Activated CD8-positive, alpha-beta memory T cell treated with anti-CD3 and anti-CD28 coated beads for 48 hours (primary cell): ENCODE results near the gene RFPL2.

Source experiments
- DNase-seq, 3 experiments: peaks; one replicate each; pipeline ENCODE4 v3.0.0-alpha.2; 2020; ENCODE audit warnings: low read depth in 2 of 3, low spot score in 2 of 3

The RFPL2 gene

GRCh38 chr22:32204856-32205722, at the start of gene RFPL2:
RFPL2 (minus strand) TSS chr22:32205073; CDS start chr22:32202451, 2,622 bp downstream.
- no peak for DNase-seq

- no peak for DNase-seq
These were observed 44.4 kb upstream of the RFPL2 start for GRCh38 chr22:32249231-32249630.

- no peak for DNase-seq
These were observed 43.4 kb upstream of the RFPL2 start for GRCh38 chr22:32248276-32248675.

GRCh38 chr22:32246166-32246565, 41.3 kb upstream of the RFPL2 start:
- DNase-seq, result no peak

GRCh38 chr22:32245042-32245441, 40.2 kb upstream of the RFPL2 start:
- no peak for DNase-seq

GRCh38 chr22:32244547-32244946, 39.7 kb upstream of the RFPL2 start:
- DNase-seq, result no peak

GRCh38 chr22:32240461-32240860, 35.6 kb upstream of the RFPL2 start:
- no peak for DNase-seq

GRCh38 chr22:32237906-32238305, 33.0 kb upstream of the RFPL2 start:
- no peak for DNase-seq

GRCh38 chr22:32236970-32237369, 32.1 kb upstream of the RFPL2 start:
- DNase-seq, result no peak

GRCh38 chr22:32233091-32233490, 28.2 kb upstream of the RFPL2 start:
- no peak for DNase-seq

- DNase-seq, result no peak
These were observed 27.4 kb upstream of the RFPL2 start for GRCh38 chr22:32232191-32232830.

- DNase-seq, result no peak
These were observed 21.6 kb upstream of the RFPL2 start for GRCh38 chr22:32226326-32227104.

GRCh38 chr22:32222991-32223390, 18.1 kb upstream of the RFPL2 start:
- DNase-seq, result no peak

- no peak for DNase-seq
These were observed 14.2 kb upstream of the RFPL2 start for GRCh38 chr22:32219026-32219425.

GRCh38 chr22:32218470-32218869, 13.6 kb upstream of the RFPL2 start:
- no peak for DNase-seq

GRCh38 chr22:32217465-32217864, 12.6 kb upstream of the RFPL2 start:
- DNase-seq, result no peak

GRCh38 chr22:32216911-32217310, 12.0 kb upstream of the RFPL2 start:
- no peak for DNase-seq

GRCh38 chr22:32211011-32211410, 6.1 kb upstream of the RFPL2 start:
- DNase-seq, result no peak

GRCh38 chr22:32208681-32209080, 3.8 kb upstream of the RFPL2 start:
- DNase-seq, result no peak

GRCh38 chr22:32207971-32208480, 3.2 kb upstream of the RFPL2 start:
- no peak for DNase-seq
